Parathyroid adenoma (tissue), 2 donors: ENCODE measurements around the gene URB2.

Source experiments
- H2AFZ ChIP-seq: fragments of 300-600 bp; sonication (generic); one replicate; pipeline ENCODE4 v1.7.0; 2017; ENCODE audit warnings: antibody characterized with exemption, mild to moderate bottlenecking
- H3K27ac ChIP-seq: fragments of 300-600 bp; sonication (generic); one replicate; pipeline ENCODE4 v1.7.0; 2017
- H3K27me3 ChIP-seq: fragments of 300-600 bp; sonication (generic); one replicate; pipeline ENCODE4 v1.7.0; 2017; ENCODE audit warnings: low read length; ENCODE audit not compliant: control insufficient read depth, insufficient read depth
- H3K36me3 ChIP-seq: fragments of 300-600 bp; sonication (generic); one replicate; pipeline ENCODE4 v1.7.0; 2017; ENCODE audit warnings: low read length; ENCODE audit not compliant: control insufficient read depth, insufficient read depth
- H3K4me1 ChIP-seq: fragments of 300-600 bp; sonication (generic); one replicate; pipeline ENCODE4 v1.7.0; 2017; ENCODE audit warnings: control low read depth
- H3K4me2 ChIP-seq: fragments of 300-600 bp; sonication (generic); one replicate; pipeline ENCODE4 v1.7.0; 2017; ENCODE audit warnings: low read length
- H3K4me3 ChIP-seq: fragments of 300-600 bp; sonication (generic); one replicate; pipeline ENCODE4 v1.7.0; 2017; ENCODE audit warnings: low read depth, low read length
- H3K79me2 ChIP-seq: fragments of 300-600 bp; sonication (generic); one replicate; pipeline ENCODE4 v1.7.0; 2017; ENCODE audit warnings: control low read depth
- H3K9ac ChIP-seq: fragments of 300-600 bp; sonication (generic); one replicate; pipeline ENCODE4 v1.7.0; 2017; ENCODE audit warnings: mild to moderate bottlenecking
- H3K9me3 ChIP-seq: fragments of 300-600 bp; sonication (generic); one replicate; pipeline ENCODE4 v1.7.0; 2017; ENCODE audit warnings: low read length; ENCODE audit not compliant: control insufficient read depth
- TF ChIP-seq, protein P1 (sequence below): fragments of 300-600 bp; sonication (generic); IDR thresholded peaks from one replicate; pipeline ENCODE4 v1.7.0; 2017; ENCODE audit warnings: antibody characterized with exemption, mild to moderate bottlenecking
- donor health status: primary hyperparathyroidism.

The URB2 gene

DNA sequence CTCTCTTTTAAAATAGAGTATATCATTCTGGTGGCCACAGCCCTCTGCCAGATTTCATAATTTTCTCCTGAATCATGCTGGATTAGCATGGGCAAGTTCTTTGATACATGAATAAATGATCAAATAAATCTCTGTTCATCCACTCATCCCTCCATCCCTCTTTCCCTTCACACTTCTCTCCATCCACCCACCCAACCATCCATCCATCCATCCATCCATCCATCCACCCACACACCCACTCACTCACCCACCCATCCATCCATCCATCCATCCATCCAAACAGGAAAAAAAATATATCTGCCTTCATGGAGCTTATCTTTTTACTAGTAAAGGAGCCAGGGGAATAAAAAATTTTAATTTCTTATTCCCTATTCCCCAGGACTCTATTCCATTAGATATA lies 49.3 kb downstream of the URB2 start:
- TF ChIP-seq, protein P1, sequence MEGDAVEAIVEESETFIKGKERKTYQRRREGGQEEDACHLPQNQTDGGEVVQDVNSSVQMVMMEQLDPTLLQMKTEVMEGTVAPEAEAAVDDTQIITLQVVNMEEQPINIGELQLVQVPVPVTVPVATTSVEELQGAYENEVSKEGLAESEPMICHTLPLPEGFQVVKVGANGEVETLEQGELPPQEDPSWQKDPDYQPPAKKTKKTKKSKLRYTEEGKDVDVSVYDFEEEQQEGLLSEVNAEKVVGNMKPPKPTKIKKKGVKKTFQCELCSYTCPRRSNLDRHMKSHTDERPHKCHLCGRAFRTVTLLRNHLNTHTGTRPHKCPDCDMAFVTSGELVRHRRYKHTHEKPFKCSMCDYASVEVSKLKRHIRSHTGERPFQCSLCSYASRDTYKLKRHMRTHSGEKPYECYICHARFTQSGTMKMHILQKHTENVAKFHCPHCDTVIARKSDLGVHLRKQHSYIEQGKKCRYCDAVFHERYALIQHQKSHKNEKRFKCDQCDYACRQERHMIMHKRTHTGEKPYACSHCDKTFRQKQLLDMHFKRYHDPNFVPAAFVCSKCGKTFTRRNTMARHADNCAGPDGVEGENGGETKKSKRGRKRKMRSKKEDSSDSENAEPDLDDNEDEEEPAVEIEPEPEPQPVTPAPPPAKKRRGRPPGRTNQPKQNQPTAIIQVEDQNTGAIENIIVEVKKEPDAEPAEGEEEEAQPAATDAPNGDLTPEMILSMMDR = no peak
- H3K36me3 ChIP-seq = no peaks in the 10 kb centered on the region

DNA sequence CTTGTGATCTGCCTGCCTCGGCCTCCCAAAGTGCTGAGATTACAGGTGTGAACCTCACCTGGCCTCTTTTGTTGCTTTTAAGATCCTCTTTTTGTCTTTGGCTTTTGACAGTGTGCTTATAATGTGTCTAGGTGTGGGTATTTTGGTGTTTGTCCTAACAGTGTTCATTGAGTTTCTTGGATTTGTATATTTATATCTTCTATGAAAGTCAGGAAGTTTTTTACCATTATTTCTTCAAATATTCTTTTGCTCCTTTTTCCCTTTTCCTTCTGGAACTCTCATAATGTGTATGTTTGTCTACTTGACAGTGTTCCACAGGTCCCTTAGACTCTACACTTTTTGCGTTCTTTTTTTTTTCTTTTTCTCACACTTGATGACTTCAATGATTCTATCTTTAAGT lies 59.1 kb downstream of the URB2 start:
- Histone ChIP-seq H3K4me2 (no peak overlapping the region), H3K4me1 (no peaks in the 10 kb centered on the region), H3K4me3 (no peak overlapping the region), H3K9ac (no peak overlapping the region), H2AFZ (no peak overlapping the region), H3K9me3 (no peaks in the 10 kb centered on the region), H3K27me3 (no peaks in the 10 kb centered on the region), H3K36me3 (no peaks in the 10 kb centered on the region), H3K27ac (no peak overlapping the region), H3K79me2 (no peaks in the 10 kb centered on the region)
- TF ChIP-seq, protein P1 = no peak

More for the DNA sequence above, 49.3 kb downstream of the URB2 start:
- no peak overlapping the region for H3K9ac ChIP-seq
- no peak overlapping the region for H3K4me3 ChIP-seq
- no peaks in the 10 kb centered on the region for H3K79me2 ChIP-seq
- no peaks in the 10 kb centered on the region for H3K27me3 ChIP-seq
- no peak overlapping the region for H3K27ac ChIP-seq
- H3K9me3 ChIP-seq = no peaks in the 10 kb centered on the region
- H3K4me1 ChIP-seq = no peaks in the 10 kb centered on the region
- no peak overlapping the region for H2AFZ ChIP-seq
- H3K4me2 ChIP-seq = no peak overlapping the region

DNA sequence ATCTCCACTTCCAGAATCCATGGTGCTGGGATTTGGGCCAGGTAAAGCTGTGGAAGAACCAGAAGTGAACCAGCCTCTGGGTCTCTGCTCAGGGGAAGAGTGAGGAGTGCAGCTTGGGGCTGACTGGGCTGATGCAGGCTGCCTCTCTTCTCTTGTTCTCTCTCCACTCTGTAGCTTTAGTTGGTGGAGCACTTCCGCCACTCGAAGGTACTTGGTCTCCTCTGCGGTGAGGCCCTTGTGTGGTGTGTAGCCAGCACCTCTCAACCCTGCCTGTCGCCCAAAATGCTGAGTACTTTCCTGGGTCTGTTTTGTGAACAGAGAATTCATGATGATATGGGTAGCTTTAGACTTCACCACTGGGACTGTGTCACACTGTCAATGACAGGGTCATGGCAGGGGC lies 63.2 kb downstream of the URB2 start:
- H3K9me3 ChIP-seq = no peaks in the 10 kb centered on the region
- no peak overlapping the region for H3K4me2 ChIP-seq
- no peaks in the 10 kb centered on the region for H3K27me3 ChIP-seq
- no peak overlapping the region for H3K9ac ChIP-seq
- no peak overlapping the region for H3K4me3 ChIP-seq
- no peaks in the 10 kb centered on the region for H3K36me3 ChIP-seq
- H3K27ac ChIP-seq = no peak overlapping the region
- no peak overlapping the region for H2AFZ ChIP-seq
- no peaks in the 10 kb centered on the region for H3K79me2 ChIP-seq
- TF ChIP-seq, protein P1 = no peak
- H3K4me1 ChIP-seq = no peaks in the 10 kb centered on the region

DNA sequence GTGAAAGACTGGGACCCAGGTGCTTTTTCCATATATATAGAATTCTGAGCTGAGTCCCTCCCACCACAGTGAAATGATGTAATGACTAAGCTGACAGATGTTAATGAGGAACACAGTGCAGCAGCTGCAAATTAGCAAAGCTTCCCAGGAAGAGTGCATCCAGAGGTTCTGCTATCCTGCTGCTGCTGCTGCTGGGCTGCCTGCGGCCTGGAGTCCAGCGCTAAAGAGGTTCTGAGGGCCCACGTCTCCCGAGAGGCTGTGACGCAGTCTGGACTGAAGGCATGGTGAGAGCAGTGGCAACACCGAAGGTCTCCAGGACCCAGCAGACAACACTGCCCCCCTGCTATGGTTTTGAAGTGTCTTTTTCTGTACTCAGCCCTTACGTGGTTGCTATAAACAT lies 63.9 kb downstream of the URB2 start:
- Histone ChIP-seq H3K79me2 (no peaks in the 10 kb centered on the region), H3K27ac (no peak overlapping the region), H3K4me1 (no peaks in the 10 kb centered on the region), H3K9ac (no peak overlapping the region), H3K36me3 (no peaks in the 10 kb centered on the region), H3K27me3 (no peaks in the 10 kb centered on the region), H3K4me3 (no peak overlapping the region), H3K9me3 (no peaks in the 10 kb centered on the region), H2AFZ (no peak overlapping the region), H3K4me2 (no peak overlapping the region)
- TF ChIP-seq, protein P1 = no peak

DNA sequence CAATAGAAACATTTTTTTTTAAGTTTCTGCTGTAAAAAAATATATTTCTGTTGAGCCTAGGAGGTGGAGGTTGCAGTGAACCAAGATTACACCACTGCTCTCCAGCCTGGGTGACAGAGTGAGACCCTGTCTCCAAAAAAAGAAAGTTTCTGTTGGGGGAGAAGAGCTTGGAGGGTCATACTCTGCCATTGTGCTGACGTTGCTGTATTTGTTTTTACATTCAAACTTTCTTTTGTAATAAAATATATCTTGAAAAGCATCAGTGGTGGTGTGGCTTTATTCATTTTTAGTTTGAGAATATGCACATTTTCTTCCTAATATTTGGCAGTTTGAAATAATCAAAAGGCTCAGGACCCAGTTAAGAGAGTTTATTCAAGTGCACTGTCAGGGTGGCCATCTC lies 64.6 kb downstream of the URB2 start:
- Histone ChIP-seq H3K36me3 (no peaks in the 10 kb centered on the region), H3K4me1 (no peaks in the 10 kb centered on the region), H3K4me2 (no peak overlapping the region), H3K79me2 (no peaks in the 10 kb centered on the region), H2AFZ (no peak overlapping the region), H3K9me3 (no peaks in the 10 kb centered on the region), H3K9ac (no peak overlapping the region), H3K27ac (no peak overlapping the region), H3K27me3 (no peaks in the 10 kb centered on the region), H3K4me3 (no peak overlapping the region)
- TF ChIP-seq, protein P1 = no peak
